Vagina (tissue), 2 donors: ENCODE results near the gene WDR12.
A peak's percentile ranks its signal among the peaks of the same experiment; 100 is the strongest.

ENCODE experiments used
- POLR2A ChIP-seq, 2 donors: fragments of 450-650 bp; IDR thresholded peaks; one replicate each; pipeline ENCODE4 v1.6.1; 2017; ENCODE audit warnings: antibody characterized with exemption in 2 of 2, mild to moderate bottlenecking in 2 of 2, moderate library complexity in 2 of 2
- POLR2AphosphoS5 ChIP-seq, 2 donors: sonication (generic); formaldehyde crosslinking; IDR thresholded peaks; one replicate each; pipeline ENCODE4 v1.9.0; 2017; ENCODE audit warnings: antibody characterized with exemption in 2 of 2, mild to moderate bottlenecking in 2 of 2, low read depth in 1 of 2; ENCODE audit not compliant: insufficient read depth in 1 of 2

DNA sequence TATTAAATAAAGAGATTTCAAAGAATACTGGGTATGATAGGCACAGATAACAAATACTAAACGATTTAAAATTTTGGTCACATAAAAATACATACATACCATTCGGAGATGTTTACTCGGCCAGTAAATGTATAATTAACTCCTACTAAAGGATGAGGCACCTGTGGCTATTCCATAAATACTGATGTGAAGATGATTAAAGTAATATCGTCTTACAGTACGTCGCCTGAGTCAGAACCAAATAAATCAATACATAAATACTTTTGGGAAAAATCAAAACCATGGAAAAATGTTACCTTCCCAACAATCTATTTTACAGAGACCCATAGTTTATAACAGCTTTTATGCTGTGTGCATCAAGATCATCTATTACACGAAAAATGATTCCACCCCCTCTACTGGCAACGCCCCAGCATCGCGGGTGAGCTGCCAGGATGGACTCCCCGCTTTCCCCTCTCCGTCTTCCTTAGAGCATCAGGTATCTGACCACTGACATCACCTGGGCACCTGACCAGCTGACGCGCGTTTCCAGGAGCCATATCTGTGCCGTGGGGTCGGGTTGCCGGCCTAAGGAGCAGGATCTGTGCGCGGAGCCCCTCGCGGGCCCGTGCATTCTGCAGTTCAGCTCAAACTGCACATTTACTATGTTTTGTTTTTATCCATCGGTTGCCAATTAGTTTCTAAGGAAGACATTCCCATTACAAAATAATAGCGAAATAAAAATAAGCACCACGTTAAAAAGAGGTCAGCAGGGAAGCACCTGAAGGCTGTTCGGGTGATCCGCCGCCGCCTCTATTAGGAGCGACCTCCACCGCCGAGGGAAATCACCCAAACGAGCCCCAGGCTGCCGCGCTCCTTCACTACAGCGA is 40.8 kb downstream of the WDR12 start:
- TF ChIP-seq POLR2AphosphoS5 (IDR thresholded peaks at IDR 0.05; ENCODE audit: insufficient read depth in 1 of 2, low read depth in 1 of 2) = peak in 1 of 2 donors; percentile 43
- TF ChIP-seq POLR2A (IDR thresholded peaks at IDR 0.05) = no peak
